Activated CD8-positive, alpha-beta memory T cell treated with anti-CD3 and anti-CD28 coated beads, Interleukin-2, amount 50 U/mL, for 4 hours (primary cell): ENCODE results near the gene NTSR1.
"Not testable (repeated sequence)": the region's sequence is repeated elsewhere in the genome, so short reads cannot be mapped to it uniquely, and the experiment has no call there.

Source experiments
- DNase-seq: peaks from one replicate; pipeline ENCODE4 v3.0.0-alpha.2; 2020

NTSR1 gene

GRCh38 chr20:62675156-62675876, 33.3 kb upstream of the NTSR1 start:
- no peak for DNase-seq

- no peak for DNase-seq
Measured at GRCh38 chr20:62675877-62676260, 32.8 kb upstream of the NTSR1 start.

GRCh38 chr20:62676976-62677375, 31.7 kb upstream of the NTSR1 start:
- no peak for DNase-seq

GRCh38 chr20:62677678-62678077, 31.0 kb upstream of the NTSR1 start:
- DNase-seq, result no peak

GRCh38 chr20:62678553-62678952, 30.1 kb upstream of the NTSR1 start:
- DNase-seq, result no peak

GRCh38 chr20:62679978-62680589, 28.6 kb upstream of the NTSR1 start:
- no peak for DNase-seq

GRCh38 chr20:62682912-62683517, 25.6 kb upstream of the NTSR1 start:
- DNase-seq, result no peak

- DNase-seq, result not testable (repeated sequence)
Measured at GRCh38 chr20:62683660-62684322, 24.8 kb upstream of the NTSR1 start.

GRCh38 chr20:62684981-62685380, 23.7 kb upstream of the NTSR1 start:
- DNase-seq, result no peak

GRCh38 chr20:62685781-62686555, 22.7 kb upstream of the NTSR1 start:
- DNase-seq, result no peak

- no peak for DNase-seq
Measured at GRCh38 chr20:62686869-62687830, 21.5 kb upstream of the NTSR1 start.

- DNase-seq, result no peak
Measured at GRCh38 chr20:62688083-62688482, 20.6 kb upstream of the NTSR1 start.

GRCh38 chr20:62688855-62689460, 19.7 kb upstream of the NTSR1 start:
- no peak for DNase-seq

GRCh38 chr20:62689861-62690260, 18.8 kb upstream of the NTSR1 start:
- DNase-seq, result no peak

GRCh38 chr20:62690261-62690820, 18.3 kb upstream of the NTSR1 start:
- DNase-seq, result no peak

GRCh38 chr20:62691487-62691886, 17.1 kb upstream of the NTSR1 start:
- DNase-seq, result no peak

- DNase-seq, result no peak
Measured at GRCh38 chr20:62692176-62692575, 16.5 kb upstream of the NTSR1 start.

- DNase-seq, result no peak
Measured at GRCh38 chr20:62692801-62693523, 15.7 kb upstream of the NTSR1 start.

GRCh38 chr20:62693524-62693922, 15.1 kb upstream of the NTSR1 start:
- DNase-seq, result no peak

GRCh38 chr20:62694106-62694505, 14.5 kb upstream of the NTSR1 start:
- DNase-seq, result no peak
